H1 (cell line): ENCODE data around the gene MOB3C.

Experiments
- CHD2 ChIP-seq: IDR thresholded peaks from 2 replicates; pipeline ENCODE4 v1.6.1; 2012; ENCODE audit warnings: low read length, improper control_type of control experiment
- CTCF ChIP-seq, 3 experiments: IDR thresholded peaks; 1 replicate in 2 of 3; 2 replicates in 1 of 3; pipeline versions ENCODE4 v1.5.1 to v1.6.1; 2011; ENCODE audit warnings: low read length in 3 of 3, mild to moderate bottlenecking in 3 of 3, inconsistent platforms in 2 of 3, low read depth in 1 of 3, moderate library complexity in 1 of 3; ENCODE audit not compliant: insufficient read depth in 1 of 3; ENCODE audit errors: control extremely low read depth in 1 of 3
- EP300 ChIP-seq, 2 experiments: IDR thresholded peaks; 1 replicate in 1 of 2; 2 replicates in 1 of 2; pipeline ENCODE4 v1.6.1; 2011 to 2012; ENCODE audit warnings: low read depth in 2 of 2, low read length in 2 of 2, mild to moderate bottlenecking in 2 of 2, borderline replicate concordance in 1 of 2, inconsistent platforms in 1 of 2, moderate library complexity in 1 of 2
- JUN ChIP-seq: IDR thresholded peaks from 2 replicates; pipeline ENCODE4 v1.6.1; 2011; ENCODE audit warnings: low read depth, mild to moderate bottlenecking, improper control_type of control experiment, low read length
- RXRA ChIP-seq: IDR thresholded peaks from 2 replicates; pipeline ENCODE4 v1.6.1; 2011; ENCODE audit warnings: low read depth, mild to moderate bottlenecking, low read length, moderate library complexity; ENCODE audit not compliant: insufficient read depth
- SUZ12 ChIP-seq: fragments of 200-600 bp; sonication (generic); IDR thresholded peaks from 2 replicates; pipeline ENCODE4 v1.6.1; 2012; ENCODE audit warnings: mild to moderate bottlenecking, inconsistent platforms, low read length, moderate library complexity, mixed read lengths
- ZNF274 ChIP-seq: IDR thresholded peaks from 2 replicates; pipeline ENCODE4 v1.7.0; 2012; ENCODE audit warnings: low read length, borderline replicate concordance; ENCODE audit errors: extremely low read depth

- TF ChIP-seq CHD2 (no peak), RXRA (no peak), EP300 (IDR thresholded peaks at IDR 0.05; ENCODE audit: borderline replicate concordance in 1 of 2, low read depth in 2 of 2, low read length in 2 of 2) (no peak), ZNF274 (no peak), CTCF (IDR thresholded peaks at IDR 0.05; ENCODE audit: control extremely low read depth in 1 of 3, insufficient read depth in 1 of 3, low read depth in 1 of 3, low read length in 3 of 3) (no peak), SUZ12 (no peak), JUN (no peak)
Observed at GRCh38 chr1:46571691-46572225, 44.9 kb downstream of the MOB3C start.
